Cardiac fibroblast (primary cell): ENCODE results near the gene PAGE2.
"Not testable (repeated sequence)": the region's sequence is repeated elsewhere in the genome, so short reads cannot be mapped to it uniquely, and the experiment has no call there.

ENCODE experiments used
- DNase-seq, 2 donors: peaks; one replicate each; pipeline versions ENCODE4 v3.0.0 to v3.0.0-alpha.2; 2010; ENCODE audit warnings: low read depth in 2 of 2
- H3K4me3 ChIP-seq, 2 donors: replicated peaks in 1 of 2; 1 replicate in 1 of 2; 2 replicates in 1 of 2; pipeline ENCODE4 v1.5.1; 2011; ENCODE audit warnings: low read depth in 2 of 2, low read length in 2 of 2, mild to moderate bottlenecking in 2 of 2, moderate library complexity in 1 of 2
- CTCF ChIP-seq: IDR thresholded peaks from one replicate; pipeline ENCODE4 v1.5.1; 2011; ENCODE audit warnings: low read depth, mild to moderate bottlenecking, low read length, inconsistent platforms

PAGE2 gene

GRCh38 chrX:55123900-55124299 lies 35.1 kb downstream of the PAGE2 start:
- DNase-seq = no peak
- TF ChIP-seq CTCF = no peak
- no peak overlapping the region for H3K4me3 ChIP-seq

- no peak for TF ChIP-seq CTCF
- no peak overlapping the region for H3K4me3 ChIP-seq
- DNase-seq = peak; percentile 42 to 58
These were observed 38.9 kb downstream of the PAGE2 start for GRCh38 chrX:55127692-55128091.

- no peak overlapping the region for H3K4me3 ChIP-seq
- no peak for TF ChIP-seq CTCF
- no peak for DNase-seq
These were observed 40.5 kb downstream of the PAGE2 start for GRCh38 chrX:55129361-55129760.

GRCh38 chrX:55130481-55130880 lies 41.7 kb downstream of the PAGE2 start:
- no peak for TF ChIP-seq CTCF
- no peak overlapping the region for H3K4me3 ChIP-seq
- no peak for DNase-seq

- no peak overlapping the region for H3K4me3 ChIP-seq
- DNase-seq = no peak
- no peak for TF ChIP-seq CTCF
These were observed 43.6 kb downstream of the PAGE2 start for GRCh38 chrX:55132416-55132815.

- no peak overlapping the region for H3K4me3 ChIP-seq
- peak; percentile 49 to 65 for DNase-seq
- peak; percentile 61 for TF ChIP-seq CTCF
These were observed 46.4 kb downstream of the PAGE2 start for GRCh38 chrX:55135171-55135570.

GRCh38 chrX:55140800-55141199 lies 52.0 kb downstream of the PAGE2 start:
- H3K4me3 ChIP-seq, DNase-seq: not testable (repeated sequence)
